GM18858 (cell line): Measurements from ENCODE around the gene MED8.
"Not testable (repeated sequence)": the region's sequence is repeated elsewhere in the genome, so short reads cannot be mapped to it uniquely, and the experiment has no call there.

ENCODE experiments used
- ATAC-seq: cut with Tn5 transposase; IDR thresholded peaks from one replicate; pipeline ENCODE4 v1.9.1; 2021; ENCODE audit not compliant: unreplicated experiment

The MED8 gene

DNA sequence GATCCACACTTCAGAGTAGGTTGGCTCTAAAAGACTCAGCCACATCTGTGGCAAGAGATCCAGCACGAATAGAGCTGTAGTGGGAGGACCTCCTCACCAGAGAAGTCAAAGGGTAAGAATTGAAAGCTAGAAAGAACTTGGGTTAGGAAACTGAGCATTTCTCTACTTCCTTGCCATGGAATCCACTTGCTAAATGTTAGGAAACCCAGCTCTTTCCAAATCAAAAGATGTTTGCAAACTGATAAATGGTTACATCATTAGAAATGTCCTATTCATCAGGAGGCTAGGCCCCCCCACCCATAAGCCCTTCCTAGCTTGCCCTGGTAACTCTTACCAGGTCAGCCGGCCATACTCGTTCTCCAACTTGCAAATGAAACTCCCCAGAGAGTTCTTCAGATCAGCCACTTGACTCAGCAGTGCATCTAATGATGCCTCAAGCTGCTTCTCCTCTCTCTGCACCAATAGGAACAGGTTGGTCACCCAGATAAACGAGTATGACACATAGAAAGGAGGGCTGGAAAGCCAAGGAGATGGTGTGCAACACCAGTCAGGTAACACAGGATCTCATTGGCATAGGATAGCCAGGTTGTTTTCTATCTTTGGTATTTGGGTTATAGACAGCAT, 1.5 kb downstream of the MED8 start:
- ATAC-seq: no peak

GRCh38 chr1:43386676-43387075, 2.9 kb downstream of the MED8 start:
- ATAC-seq: no peak

- no peak for ATAC-seq
Observed at GRCh38 chr1:43383449-43383848, 6.2 kb downstream of the MED8 start.

GRCh38 chr1:43382027-43382779, 7.4 kb downstream of the MED8 start:
- ATAC-seq: no peak

DNA sequence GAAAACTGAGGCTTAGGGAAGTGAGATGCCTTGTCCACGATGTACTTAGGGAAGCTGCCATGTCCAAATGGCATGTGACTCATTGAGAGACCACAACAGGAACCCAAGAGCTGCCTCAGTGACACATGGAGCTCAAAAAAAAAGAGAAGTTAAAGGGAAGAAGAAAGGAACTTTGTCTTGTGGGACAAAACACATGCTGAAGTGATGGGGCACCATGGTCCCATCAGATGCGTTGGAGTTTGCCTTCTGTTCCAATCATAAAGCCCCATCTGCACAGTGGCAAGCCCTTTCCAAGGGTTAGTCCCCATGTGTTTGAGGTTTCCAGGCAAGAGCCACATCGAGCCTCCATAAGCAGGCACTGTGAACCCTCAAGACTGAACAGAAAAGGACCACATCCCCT, 8.0 kb downstream of the MED8 start:
- ATAC-seq: no peak

GRCh38 chr1:43379476-43379875, 10.1 kb downstream of the MED8 start:
- ATAC-seq: no peak

- no peak for ATAC-seq
Observed at GRCh38 chr1:43377831-43378230, 11.8 kb downstream of the MED8 start.

DNA sequence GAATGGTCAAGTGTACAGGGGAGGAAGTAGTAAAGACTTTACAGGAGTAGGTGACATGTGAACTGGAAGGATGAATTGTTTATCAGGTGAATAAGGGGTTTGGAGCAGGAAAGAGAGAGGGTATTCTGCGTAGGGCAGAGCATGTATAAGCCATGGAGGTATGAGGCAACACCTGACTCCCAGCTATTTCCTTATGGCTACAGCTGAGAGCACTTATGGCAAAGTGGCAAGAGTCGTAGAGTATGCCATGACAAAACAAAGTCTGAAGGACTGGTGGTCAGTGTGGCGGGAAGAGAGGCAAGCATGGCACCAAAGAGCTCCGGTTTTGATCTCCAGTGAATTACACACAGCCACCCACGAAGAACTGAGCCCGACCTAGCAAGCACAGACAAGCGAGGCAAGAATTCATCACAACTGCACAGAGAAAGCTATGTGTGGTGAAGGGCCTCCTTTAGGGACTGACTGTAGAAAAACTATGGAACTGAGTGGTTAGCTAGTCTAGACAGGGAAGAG, 12.8 kb downstream of the MED8 start:
- no peak for ATAC-seq

DNA sequence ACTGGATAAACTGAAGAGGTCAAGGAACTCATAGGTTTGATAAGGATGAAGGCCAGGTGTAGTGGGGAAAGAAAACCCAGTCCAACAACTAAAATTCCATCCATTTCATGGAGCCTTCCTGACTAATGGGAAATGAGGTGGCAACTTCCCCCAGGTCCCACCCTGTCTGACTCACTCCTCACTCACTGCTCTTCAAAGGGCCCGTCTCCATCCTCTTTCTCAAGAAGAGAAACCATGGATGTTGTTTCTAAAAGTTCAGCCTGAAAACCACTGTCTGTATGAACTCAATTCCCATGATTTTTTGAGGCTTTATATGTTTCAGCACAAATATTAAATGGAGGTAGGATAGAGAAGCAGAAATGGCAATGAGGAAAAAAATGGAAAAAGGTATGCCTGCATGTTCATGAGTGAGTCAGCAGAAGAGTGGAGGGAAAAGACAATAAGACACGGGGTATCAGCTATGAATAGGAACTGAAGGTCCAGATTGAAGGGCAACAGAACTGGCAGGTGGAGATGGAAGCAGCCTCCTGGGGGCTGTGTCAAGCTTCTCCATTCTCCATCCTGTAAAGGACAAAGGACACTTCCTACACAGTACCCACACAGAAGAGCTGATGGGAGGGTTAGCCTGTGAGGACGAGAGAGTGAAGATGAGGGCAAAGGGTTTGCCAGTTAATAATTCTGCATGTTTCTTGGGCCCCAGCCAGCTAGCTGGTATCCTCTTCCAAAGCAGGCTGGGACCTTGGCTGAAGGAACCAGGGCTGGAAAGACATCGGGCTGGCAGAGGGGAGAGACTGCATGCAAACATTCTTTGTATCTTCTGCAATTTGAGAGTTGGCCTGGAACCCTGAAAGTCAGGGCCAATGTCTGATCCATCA, 16.3 kb downstream of the MED8 start:
- no peak for ATAC-seq

DNA sequence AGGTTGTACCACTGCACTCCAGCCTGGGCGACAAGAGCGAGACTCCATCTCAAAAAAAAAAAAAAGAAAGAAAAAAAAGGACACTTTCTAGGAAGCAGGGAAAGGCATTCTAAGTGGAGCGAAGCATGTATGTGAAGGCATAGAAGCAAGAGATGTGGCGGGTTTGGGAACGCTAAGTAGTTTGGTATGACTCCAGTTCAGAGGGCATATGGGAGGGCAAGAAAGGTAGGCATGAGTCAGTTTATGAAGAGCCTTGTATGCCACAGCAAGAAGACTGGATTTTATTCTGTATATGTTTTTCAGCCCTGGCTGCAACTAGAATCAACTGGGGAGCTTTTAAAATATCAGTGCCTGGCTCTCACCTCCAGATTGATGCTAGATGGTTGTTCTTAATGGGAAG, 17.4 kb downstream of the MED8 start:
- ATAC-seq: no peak

- no peak for ATAC-seq
Observed at GRCh38 chr1:43370564-43370963, 19.0 kb downstream of the MED8 start.

GRCh38 chr1:43369779-43370178, 19.8 kb downstream of the MED8 start:
- not testable (repeated sequence) for ATAC-seq

- no peak for ATAC-seq
Observed at GRCh38 chr1:43368646-43369020, 21.0 kb downstream of the MED8 start.

- ATAC-seq: peak; percentile 57
Observed at GRCh38 chr1:43367904-43368645, 21.5 kb downstream of the MED8 start, which contains the start of gene ELOVL1. Gene ELOVL1, minus strand, starts transcription at chr1:43368011. Its CDS starts 2,402 bp downstream, at chr1:43365609.

- peak; percentile 18 for ATAC-seq
Observed at GRCh38 chr1:43367026-43367903, 22.3 kb downstream of the MED8 start.

- ATAC-seq: no peak
Observed at GRCh38 chr1:43366601-43367025, 23.0 kb downstream of the MED8 start.

- ATAC-seq: no peak
Observed at GRCh38 chr1:43366179-43366578, 23.4 kb downstream of the MED8 start.

GRCh38 chr1:43365678-43366077, 23.9 kb downstream of the MED8 start:
- ATAC-seq: no peak

GRCh38 chr1:43363935-43364525, 25.6 kb downstream of the MED8 start:
- ATAC-seq: no peak
